CD4-positive, alpha-beta T cell (primary cell): ENCODE data around the gene E2F8. TPM values are rescaled to one million over a fixed set of nuclear protein-coding genes. Genes with fewer than 3 reads are reported as not detected.

Source experiments
- ATAC-seq: fragments of 200-7000 bp; cut with Tn5 transposase; one replicate; pipeline ENCODE4 v1.10.0; 2022; ENCODE audit warnings: mild to moderate bottlenecking; ENCODE audit not compliant: poor library complexity
- CTCF ChIA-PET: fragments of 350-600 bp; sonication (Branson Sonifier 250); formaldehyde crosslinking; loops from one replicate; lab custom pipeline; 2021; ENCODE audit warnings: antibody characterized with exemption, inconsistent platforms; lab: Charles Lee
- POLR2A ChIA-PET: fragments of 350-600 bp; sonication (Branson Sonifier 250); formaldehyde crosslinking; loops from one replicate; lab custom pipeline; 2021; ENCODE audit warnings: antibody characterized with exemption, inconsistent platforms; lab: Charles Lee
- DNase-seq, 14 experiments: peaks; one replicate each; pipeline ENCODE4 v3.0.0-alpha.2; 2013 to 2020; ENCODE audit warnings: mixed read lengths in 2 of 14
- H3K27ac ChIP-seq, 2 donors: one replicate each; pipeline versions ENCODE4 v1.5.1 to v1.7.0; 2013; ENCODE audit warnings: low read length in 2 of 2, low read depth in 1 of 2, mild to moderate bottlenecking in 1 of 2
- H3K27me3 ChIP-seq, 2 experiments: 1 replicate in 1 of 2; 2 replicates in 1 of 2; pipeline versions ENCODE4 v1.6.1 to v1.7.0; 2013; ENCODE audit warnings: low read length in 2 of 2, control low read depth in 1 of 2, mild to moderate bottlenecking in 1 of 2, moderate library complexity in 1 of 2; ENCODE audit not compliant: insufficient read depth in 2 of 2, control insufficient read depth in 1 of 2
- H3K36me3 ChIP-seq: one replicate; pipeline ENCODE4 v1.6.1; 2013; ENCODE audit warnings: low read length, control low read depth; ENCODE audit not compliant: insufficient read depth
- H3K4me1 ChIP-seq: one replicate; pipeline ENCODE4 v1.6.1; 2013; ENCODE audit warnings: low read length, control low read depth; ENCODE audit not compliant: insufficient read depth
- H3K4me3 ChIP-seq: one replicate; pipeline ENCODE4 v1.5.1; 2013; ENCODE audit warnings: mild to moderate bottlenecking, low read length, moderate library complexity
- H3K9me3 ChIP-seq, 2 experiments: 1 replicate in 1 of 2; 2 replicates in 1 of 2; pipeline versions ENCODE4 v1.6.1 to v1.7.0; 2013; ENCODE audit warnings: low read length in 2 of 2, mild to moderate bottlenecking in 2 of 2, control low read depth in 1 of 2, moderate library complexity in 1 of 2; ENCODE audit not compliant: control insufficient read depth in 1 of 2, insufficient read depth in 1 of 2
- H3K27ac Mint-ChIP-seq: one replicate; pipeline ENCODE4 v1.8.0; 2020; ENCODE audit warnings: mixed read lengths
- H3K27me3 Mint-ChIP-seq: one replicate; pipeline ENCODE4 v1.8.0; 2021; ENCODE audit warnings: mixed read lengths
- H3K36me3 Mint-ChIP-seq: one replicate; pipeline ENCODE4 v1.8.0; 2021; ENCODE audit warnings: low read depth, mixed read lengths
- H3K4me1 Mint-ChIP-seq: one replicate; pipeline ENCODE4 v1.8.0; 2021; ENCODE audit warnings: low read depth, mixed read lengths
- H3K4me3 Mint-ChIP-seq: one replicate; pipeline ENCODE4 v1.8.0; 2020; ENCODE audit warnings: mild to moderate bottlenecking, mixed read lengths
- H3K9me3 Mint-ChIP-seq: one replicate; pipeline ENCODE4 v1.8.0; 2020; ENCODE audit warnings: mixed read lengths
- intact Hi-C, 2 experiments: fragments of 100-400 bp; cut with DNase I in 1 of 2; cut with micrococcal nuclease in 1 of 2; formaldehyde crosslinking; loops; one replicate each; pipeline versions ENCODE4 v1.15.1 to v1.9.0; 2023 to 2025; cut with DNase I, micrococcal nuclease
- total RNA-seq, 174 experiments: library from RNA in 2 of 174; stranded (reverse) in 2 of 174; gene quantifications; one replicate each; pipeline ENCODE4 v1.2.3 and lab custom pipeline; 2021 to 2026
- TF ChIP-seq, protein P1 (sequence below): fragments of 200-600 bp; IDR thresholded peaks from one replicate; pipeline ENCODE4 v1.8.0; 2022; ENCODE audit warnings: antibody characterized with exemption, mild to moderate bottlenecking

The E2F8 gene
- total RNA-seq, 2 experiments from 2014 or later: not detected

DNA sequence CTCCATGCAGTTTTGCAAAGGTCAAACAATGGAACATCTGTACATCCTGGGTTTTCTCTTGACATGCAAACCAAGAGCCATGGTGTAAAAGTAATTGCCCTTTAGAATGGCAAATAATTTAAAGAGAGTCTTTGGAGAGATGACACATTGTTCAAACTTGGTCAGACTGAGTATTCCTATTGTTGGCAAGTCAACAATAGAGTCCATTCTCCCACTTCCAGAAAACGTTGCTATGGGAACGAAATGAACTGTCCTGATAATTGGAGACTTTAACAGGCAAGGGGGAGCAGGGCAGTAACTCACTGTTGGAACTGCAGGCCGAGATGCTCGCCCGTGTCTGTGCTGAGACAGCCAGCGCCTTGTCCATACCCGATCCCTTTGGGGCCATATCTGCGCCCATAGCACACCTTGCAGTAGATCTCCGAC, 52.9 kb downstream of the E2F8 start:
- no peak for ATAC-seq
- Histone ChIP-seq H3K9me3 (no peaks in the 10 kb centered on the region), H3K27ac (no peak overlapping the region), H3K4me1 (no peaks in the 10 kb centered on the region), H3K36me3 (no peaks in the 10 kb centered on the region), H3K4me3 (no peak overlapping the region), H3K27me3 (no peaks in the 10 kb centered on the region)
- DNase-seq: no peak
- TF ChIP-seq, protein P1, sequence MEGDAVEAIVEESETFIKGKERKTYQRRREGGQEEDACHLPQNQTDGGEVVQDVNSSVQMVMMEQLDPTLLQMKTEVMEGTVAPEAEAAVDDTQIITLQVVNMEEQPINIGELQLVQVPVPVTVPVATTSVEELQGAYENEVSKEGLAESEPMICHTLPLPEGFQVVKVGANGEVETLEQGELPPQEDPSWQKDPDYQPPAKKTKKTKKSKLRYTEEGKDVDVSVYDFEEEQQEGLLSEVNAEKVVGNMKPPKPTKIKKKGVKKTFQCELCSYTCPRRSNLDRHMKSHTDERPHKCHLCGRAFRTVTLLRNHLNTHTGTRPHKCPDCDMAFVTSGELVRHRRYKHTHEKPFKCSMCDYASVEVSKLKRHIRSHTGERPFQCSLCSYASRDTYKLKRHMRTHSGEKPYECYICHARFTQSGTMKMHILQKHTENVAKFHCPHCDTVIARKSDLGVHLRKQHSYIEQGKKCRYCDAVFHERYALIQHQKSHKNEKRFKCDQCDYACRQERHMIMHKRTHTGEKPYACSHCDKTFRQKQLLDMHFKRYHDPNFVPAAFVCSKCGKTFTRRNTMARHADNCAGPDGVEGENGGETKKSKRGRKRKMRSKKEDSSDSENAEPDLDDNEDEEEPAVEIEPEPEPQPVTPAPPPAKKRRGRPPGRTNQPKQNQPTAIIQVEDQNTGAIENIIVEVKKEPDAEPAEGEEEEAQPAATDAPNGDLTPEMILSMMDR: no peak
- no peaks in the 10 kb centered on the region for H3K27me3 Mint-ChIP-seq
- POLR2A ChIA-PET: no interaction called here
- no peaks in the 10 kb centered on the region for H3K36me3 Mint-ChIP-seq
- CTCF ChIA-PET: no interaction called here
- H3K27ac Mint-ChIP-seq: no peak overlapping the region
- no peaks in the 10 kb centered on the region for H3K9me3 Mint-ChIP-seq
- intact Hi-C loops: no loop called here
- H3K4me3 Mint-ChIP-seq: no peak overlapping the region
- no peaks in the 10 kb centered on the region for H3K4me1 Mint-ChIP-seq

DNA sequence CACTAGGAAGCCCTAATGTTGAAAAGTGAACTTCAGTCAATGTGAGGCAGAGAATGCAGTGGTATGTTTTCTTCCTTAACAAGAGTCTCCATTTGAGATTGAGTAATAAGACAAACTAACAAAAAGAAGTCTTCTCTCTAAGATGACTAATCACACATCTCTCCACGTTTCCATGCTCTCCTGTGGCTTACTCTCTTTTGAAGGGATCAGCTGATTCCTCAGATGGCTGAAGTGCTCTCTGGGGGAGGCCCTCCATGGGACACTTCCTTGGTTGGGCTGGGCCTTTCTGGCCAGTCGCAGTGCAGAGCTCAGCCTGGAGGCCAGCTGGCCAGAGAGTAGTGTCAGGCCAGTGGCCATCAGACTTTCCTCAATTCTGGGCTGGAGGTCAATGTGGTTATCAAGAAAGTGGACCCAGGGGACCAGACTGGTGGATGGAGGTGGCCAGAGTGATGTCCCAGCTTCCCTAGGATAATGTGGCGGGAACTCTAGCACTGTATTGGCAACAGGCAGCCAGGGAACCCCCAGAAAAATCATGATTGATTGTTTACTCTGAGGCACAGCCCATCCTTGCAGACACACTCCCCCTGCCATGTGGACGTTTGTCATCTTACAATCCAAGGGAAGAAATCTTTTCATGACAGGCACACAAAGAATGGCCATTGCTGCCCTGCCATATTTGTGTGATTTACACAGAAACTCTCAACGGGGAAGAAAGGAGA, 53.5 kb downstream of the E2F8 start:
- H3K27ac ChIP-seq: no peak overlapping the region
- H3K4me3 Mint-ChIP-seq: no peak overlapping the region
- intact Hi-C loops: no loop called here
- H3K4me1 ChIP-seq: no peaks in the 10 kb centered on the region
- H3K9me3 ChIP-seq: no peaks in the 10 kb centered on the region
- H3K4me3 ChIP-seq: no peak overlapping the region
- H3K9me3 Mint-ChIP-seq: no peaks in the 10 kb centered on the region
- DNase-seq (no peak), ATAC-seq (no peak)
- CTCF ChIA-PET: no interaction called here
- no peaks in the 10 kb centered on the region for H3K27me3 Mint-ChIP-seq
- no peaks in the 10 kb centered on the region for H3K36me3 Mint-ChIP-seq
- no peaks in the 10 kb centered on the region for H3K36me3 ChIP-seq
- TF ChIP-seq, protein P1: no peak
- H3K27me3 ChIP-seq: no peaks in the 10 kb centered on the region
- POLR2A ChIA-PET: no interaction called here
- H3K27ac Mint-ChIP-seq: no peak overlapping the region
- no peaks in the 10 kb centered on the region for H3K4me1 Mint-ChIP-seq

DNA sequence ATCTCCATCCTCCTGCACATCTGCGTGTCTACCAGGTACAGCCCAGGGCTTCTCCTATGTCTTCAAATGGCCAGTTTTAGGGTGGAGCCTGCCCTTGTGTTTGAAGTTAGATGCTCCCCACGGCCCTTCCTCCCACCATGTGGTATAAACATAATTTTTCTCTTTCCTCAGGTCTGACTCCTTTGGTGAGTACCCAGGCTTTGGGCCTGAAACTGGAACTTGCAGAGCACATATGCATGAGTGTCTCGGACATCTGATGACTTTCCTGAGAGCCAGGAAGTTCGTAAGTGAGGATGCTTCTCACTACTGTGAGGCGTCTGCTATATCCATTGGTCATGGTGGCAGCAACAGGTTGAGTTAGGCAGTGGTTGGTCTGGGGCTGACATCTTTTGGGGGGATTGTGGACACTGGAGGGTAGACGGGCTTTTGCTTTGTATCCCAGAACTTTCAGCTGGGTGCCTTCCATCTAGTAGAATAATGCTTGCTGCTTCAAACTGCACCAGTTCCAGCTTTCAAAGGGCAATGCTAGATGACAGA, 55.2 kb downstream of the E2F8 start:
- ATAC-seq: no peak
- TF ChIP-seq, protein P1: no peak

More for the DNA sequence above, 55.2 kb downstream of the E2F8 start:
- no peaks in the 10 kb centered on the region for H3K4me1 ChIP-seq
- no peaks in the 10 kb centered on the region for H3K36me3 Mint-ChIP-seq
- H3K27me3 ChIP-seq: no peaks in the 10 kb centered on the region
- DNase-seq: no peak
- CTCF ChIA-PET: no interaction called here
- intact Hi-C loops: no loop called here
- H3K36me3 ChIP-seq: no peaks in the 10 kb centered on the region
- H3K27ac Mint-ChIP-seq: no peak overlapping the region
- H3K4me3 Mint-ChIP-seq: no peak overlapping the region
- no peaks in the 10 kb centered on the region for H3K9me3 Mint-ChIP-seq
- no peaks in the 10 kb centered on the region for H3K9me3 ChIP-seq
- POLR2A ChIA-PET: no interaction called here
- no peaks in the 10 kb centered on the region for H3K4me1 Mint-ChIP-seq
- no peak overlapping the region for H3K4me3 ChIP-seq
- H3K27ac ChIP-seq: no peak overlapping the region
- H3K27me3 Mint-ChIP-seq: no peaks in the 10 kb centered on the region
